Body of pancreas (tissue), 4 donors: Measurements from ENCODE around the gene KLHDC10. TPM values are rescaled to one million over a fixed set of nuclear protein-coding genes. Genes with fewer than 3 reads are reported as not detected.
"Not testable (repeated sequence)": the region's sequence is repeated elsewhere in the genome, so short reads cannot be mapped to it uniquely, and the experiment has no call there.

ENCODE experiments used
- ATAC-seq: fragments of 150-250 bp; one replicate; pipeline ENCODE4 v1.9.1; 2016
- DNase-seq, 4 donors: peaks; one replicate each; pipeline ENCODE4 v3.0.0-alpha.2; 2019
- H3K27ac ChIP-seq, 4 donors: fragments of 200-600 bp; sonication (generic); 1 replicate in 3 of 4; 2 replicates in 1 of 4; pipeline versions ENCODE4 v1.5.1 to v1.6.1; 2016 to 2019; ENCODE audit warnings: mild to moderate bottlenecking in 1 of 4, mixed read lengths in 1 of 4, moderate library complexity in 1 of 4
- H3K27me3 ChIP-seq, 2 donors: fragments of 200-600 bp; sonication (generic); one replicate each; pipeline ENCODE4 v1.6.0; 2016; ENCODE audit warnings: mild to moderate bottlenecking in 1 of 2
- H3K36me3 ChIP-seq, 2 donors: fragments of 200-600 bp; sonication (generic); replicated peaks in 1 of 2; 2 replicates each; pipeline ENCODE4 v1.5.1; 2016; ENCODE audit warnings: low read depth in 2 of 2; ENCODE audit not compliant: insufficient read depth in 1 of 2
- H3K4me1 ChIP-seq: fragments of 200-600 bp; sonication (generic); one replicate; pipeline ENCODE4 v1.6.0; 2016
- H3K4me3 ChIP-seq, 2 donors: fragments of 200-600 bp; sonication (generic); 1 replicate in 1 of 2; 2 replicates in 1 of 2; pipeline ENCODE4 v1.5.1; 2016 to 2019
- H3K9me3 ChIP-seq, 3 donors: fragments of 200-600 bp; sonication (generic); 1 replicate in 2 of 3; 2 replicates in 1 of 3; pipeline ENCODE4 v1.5.1; 2016
- POLR2A ChIP-seq, 3 donors: fragments of 450-650 bp; IDR thresholded peaks; one replicate each; pipeline ENCODE4 v1.6.1; 2016; ENCODE audit warnings: antibody characterized with exemption in 3 of 3, mild to moderate bottlenecking in 2 of 3
- WGBS, 2 donors: methylation state at CpG; one replicate each; pipeline ENCODE4 v1.1.5; 2017; 5-methylcytosine and 5-hydroxymethylcytosine counted together
- intact Hi-C: fragments of 100-400 bp; cut with DNase I; formaldehyde crosslinking; loops from one replicate; pipeline ENCODE4 v1.15.1; 2023
- total RNA-seq, 2 donors: library from RNA; depleted of rRNA; stranded (reverse); fragments of >200 nt; gene quantifications; one replicate each; pipeline ENCODE4 v1.1.0, GENCODE V29; 2016
- TF ChIP-seq, protein P1 (sequence below), 7 experiments: fragments of 450-650 bp in 4 of 7; fragments of 200-600 bp in 3 of 7; sonication (generic) in 3 of 7; IDR thresholded peaks; one replicate each; pipeline ENCODE4 v1.5.1; 2016 to 2019; ENCODE audit warnings: antibody characterized with exemption in 7 of 7

The KLHDC10 gene
- total RNA-seq, 2 donors from 2014 or later = 10.5 to 15.6 TPM

DNA sequence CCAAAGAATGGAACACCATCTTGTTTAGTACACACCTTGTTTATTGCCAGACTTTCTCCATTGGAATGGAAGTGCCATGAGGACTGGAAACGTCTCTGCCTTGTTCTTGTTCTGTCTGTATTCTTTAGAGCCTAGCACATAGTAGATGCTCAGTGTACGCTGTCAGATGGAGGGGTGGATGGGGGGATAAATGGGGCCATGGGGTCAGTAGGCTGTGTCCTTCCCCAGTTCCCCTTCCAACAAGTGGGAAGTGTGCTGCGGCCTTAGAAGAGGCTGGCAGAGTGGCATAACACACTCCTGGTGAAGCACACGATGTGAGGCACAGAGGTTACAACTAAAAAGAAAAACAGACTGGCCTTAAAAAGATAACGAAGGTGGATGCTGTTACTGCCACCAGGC lies 73.0 kb downstream of the KLHDC10 start:
- intact Hi-C loops = no loop called here
- H3K27me3 ChIP-seq = no peaks in the 10 kb centered on the region
- peaks cover 47% of the 10 kb centered on the region for H3K4me1 ChIP-seq
- H3K4me3 ChIP-seq = no peak overlapping the region
- no peak for TF ChIP-seq POLR2A (IDR thresholded peaks at IDR 0.05)
- TF ChIP-seq, protein P1, sequence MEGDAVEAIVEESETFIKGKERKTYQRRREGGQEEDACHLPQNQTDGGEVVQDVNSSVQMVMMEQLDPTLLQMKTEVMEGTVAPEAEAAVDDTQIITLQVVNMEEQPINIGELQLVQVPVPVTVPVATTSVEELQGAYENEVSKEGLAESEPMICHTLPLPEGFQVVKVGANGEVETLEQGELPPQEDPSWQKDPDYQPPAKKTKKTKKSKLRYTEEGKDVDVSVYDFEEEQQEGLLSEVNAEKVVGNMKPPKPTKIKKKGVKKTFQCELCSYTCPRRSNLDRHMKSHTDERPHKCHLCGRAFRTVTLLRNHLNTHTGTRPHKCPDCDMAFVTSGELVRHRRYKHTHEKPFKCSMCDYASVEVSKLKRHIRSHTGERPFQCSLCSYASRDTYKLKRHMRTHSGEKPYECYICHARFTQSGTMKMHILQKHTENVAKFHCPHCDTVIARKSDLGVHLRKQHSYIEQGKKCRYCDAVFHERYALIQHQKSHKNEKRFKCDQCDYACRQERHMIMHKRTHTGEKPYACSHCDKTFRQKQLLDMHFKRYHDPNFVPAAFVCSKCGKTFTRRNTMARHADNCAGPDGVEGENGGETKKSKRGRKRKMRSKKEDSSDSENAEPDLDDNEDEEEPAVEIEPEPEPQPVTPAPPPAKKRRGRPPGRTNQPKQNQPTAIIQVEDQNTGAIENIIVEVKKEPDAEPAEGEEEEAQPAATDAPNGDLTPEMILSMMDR (IDR thresholded peaks at IDR 0.05) = no peak
- DNase-seq (no peak), ATAC-seq (no peak)
- no peaks in the 10 kb centered on the region for H3K36me3 ChIP-seq
- H3K9me3 ChIP-seq = no peaks in the 10 kb centered on the region
- WGBS, 2 donors = 90 to 92% methylated on average over 5 of the region's 5 CpGs
- peak overlapping the region in 2 of 4 donors; percentile 83 to 84 for H3K27ac ChIP-seq

DNA sequence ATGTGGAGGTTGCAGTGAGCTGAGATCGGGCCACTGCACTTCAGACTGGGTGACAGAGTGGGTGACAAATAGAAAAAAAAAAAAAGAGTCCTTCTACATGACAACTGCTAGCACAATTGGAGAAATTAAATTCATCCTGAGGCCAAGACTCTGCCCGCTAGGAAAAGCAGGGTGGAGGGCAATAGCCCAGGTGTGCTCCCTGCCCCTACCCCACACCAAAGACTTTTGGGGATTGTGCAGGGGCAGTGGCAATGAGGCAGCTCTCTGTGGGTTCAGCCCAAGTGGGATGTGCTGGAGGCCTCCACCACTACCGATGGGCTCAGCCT lies 73.6 kb downstream of the KLHDC10 start:
- no peak for ATAC-seq
- Histone ChIP-seq H3K4me3 (no peak overlapping the region), H3K9me3 (no peaks in the 10 kb centered on the region), H3K36me3 (no peaks in the 10 kb centered on the region), H3K4me1 (peaks cover 47% of the 10 kb centered on the region), H3K27me3 (no peaks in the 10 kb centered on the region), H3K27ac (peak overlapping the region in 3 of 4 donors; percentile 51 to 83 (median 73))
- intact Hi-C loops = no loop called here
- WGBS, 2 donors = 73 to 91% methylated on average over 3 of the region's 3 CpGs
- TF ChIP-seq POLR2A (IDR thresholded peaks at IDR 0.05) = no peak
- TF ChIP-seq, protein P1 (IDR thresholded peaks at IDR 0.05) = no peak
- DNase-seq = no peak

DNA sequence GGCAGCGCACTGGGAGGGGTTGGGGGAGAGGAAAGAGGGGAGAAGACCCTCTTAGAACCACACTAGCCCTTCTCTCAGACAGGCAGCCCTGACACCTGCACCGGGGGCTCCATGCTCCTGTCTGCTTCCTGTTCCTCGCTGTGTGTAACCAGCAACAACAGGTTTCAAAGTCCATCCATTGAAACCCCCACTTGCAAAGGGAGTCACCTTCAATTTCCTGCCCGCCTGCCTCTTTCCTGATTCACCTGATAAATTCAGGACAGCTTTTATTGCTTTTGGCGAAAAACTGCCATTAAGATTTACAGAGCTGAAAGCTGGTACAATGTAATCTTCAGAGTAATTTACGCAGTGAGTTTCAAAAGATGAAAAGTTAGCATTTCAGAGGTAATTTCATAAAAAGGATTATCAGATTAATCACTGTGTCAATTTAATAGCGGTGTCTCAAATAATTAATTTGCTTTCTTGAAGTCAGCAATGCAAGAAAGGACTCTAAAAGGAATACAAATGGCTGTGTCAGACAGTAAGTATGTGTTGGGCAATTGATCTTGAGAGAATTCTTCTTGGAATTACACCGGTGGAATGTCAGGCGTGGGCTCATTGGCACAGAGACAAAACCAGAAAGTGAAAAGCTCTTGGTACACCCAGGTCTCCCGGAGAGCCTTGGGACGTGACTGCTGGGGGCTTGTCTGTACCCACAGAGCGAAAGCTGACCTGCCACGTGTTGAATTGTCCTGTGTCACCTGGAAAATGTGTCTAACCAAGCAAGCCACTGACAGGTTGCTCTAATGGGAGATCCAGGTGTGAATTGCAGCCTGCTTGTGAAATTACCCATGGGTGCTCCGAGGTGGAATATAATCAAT lies 74.2 kb downstream of the KLHDC10 start:
- TF ChIP-seq POLR2A (IDR thresholded peaks at IDR 0.05) = no peak
- TF ChIP-seq, protein P1 (IDR thresholded peaks at IDR 0.05) = no peak
- H3K27ac ChIP-seq = peak overlapping the region; percentile 51 to 83 (median 62)

DNA sequence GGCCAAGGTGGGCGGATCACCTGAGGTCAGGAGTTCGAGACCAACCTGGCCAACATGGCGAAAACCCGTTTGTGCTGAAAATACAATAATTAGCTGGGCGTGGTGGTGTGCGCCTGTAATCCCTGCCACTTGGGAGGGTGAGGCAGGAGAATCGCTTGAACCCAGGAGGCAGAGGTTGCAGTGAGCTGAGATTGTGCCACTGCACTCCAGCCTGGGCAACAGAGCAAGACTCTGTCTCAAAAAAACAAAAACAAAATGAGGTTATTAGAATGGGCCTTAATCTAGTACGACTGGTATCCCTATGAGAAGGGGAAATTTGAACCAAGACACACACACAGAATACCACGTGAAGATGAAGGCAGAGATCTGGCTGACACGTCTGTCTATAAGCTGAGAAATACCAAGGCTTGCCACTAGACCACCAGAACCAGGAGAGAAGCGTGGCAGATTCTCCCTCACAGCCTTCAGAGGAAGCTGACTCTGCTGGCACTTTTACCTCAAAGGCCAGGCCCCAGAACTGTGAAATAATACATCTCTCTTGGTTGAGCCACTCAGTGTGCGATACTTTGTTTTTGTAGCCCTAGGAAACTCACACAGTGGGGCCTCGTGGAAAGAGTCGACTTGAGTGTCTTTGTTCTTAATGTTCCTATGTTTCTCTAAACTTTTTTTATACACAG lies 75.2 kb downstream of the KLHDC10 start:
- peak overlapping the region; percentile 51 to 83 (median 62) for H3K27ac ChIP-seq
- H3K36me3 ChIP-seq = no peaks in the 10 kb centered on the region
- ATAC-seq (no peak), DNase-seq (no peak)
- no peaks in the 10 kb centered on the region for H3K27me3 ChIP-seq
- 85 to 88% methylated on average over 14 of the region's 14 CpGs for WGBS, 2 donors
- H3K4me1 ChIP-seq = peaks cover 57% of the 10 kb centered on the region
- no peaks in the 10 kb centered on the region for H3K9me3 ChIP-seq
- H3K4me3 ChIP-seq = no peak overlapping the region
- TF ChIP-seq, protein P1 (IDR thresholded peaks at IDR 0.05) = no peak
- TF ChIP-seq POLR2A (IDR thresholded peaks at IDR 0.05) = no peak
- intact Hi-C loops = no loop called here

More for the DNA sequence above, 74.2 kb downstream of the KLHDC10 start:
- no peaks in the 10 kb centered on the region for H3K36me3 ChIP-seq
- intact Hi-C loops = no loop called here
- H3K9me3 ChIP-seq = no peaks in the 10 kb centered on the region
- H3K4me1 ChIP-seq = peaks cover 51% of the 10 kb centered on the region
- DNase-seq (peak in 3 of 4 donors; percentile 41 to 56 (median 53)), ATAC-seq (peak; percentile 74)
- 60 to 66% methylated on average over 14 of the region's 14 CpGs for WGBS, 2 donors
- no peak overlapping the region for H3K4me3 ChIP-seq
- H3K27me3 ChIP-seq = no peaks in the 10 kb centered on the region

DNA sequence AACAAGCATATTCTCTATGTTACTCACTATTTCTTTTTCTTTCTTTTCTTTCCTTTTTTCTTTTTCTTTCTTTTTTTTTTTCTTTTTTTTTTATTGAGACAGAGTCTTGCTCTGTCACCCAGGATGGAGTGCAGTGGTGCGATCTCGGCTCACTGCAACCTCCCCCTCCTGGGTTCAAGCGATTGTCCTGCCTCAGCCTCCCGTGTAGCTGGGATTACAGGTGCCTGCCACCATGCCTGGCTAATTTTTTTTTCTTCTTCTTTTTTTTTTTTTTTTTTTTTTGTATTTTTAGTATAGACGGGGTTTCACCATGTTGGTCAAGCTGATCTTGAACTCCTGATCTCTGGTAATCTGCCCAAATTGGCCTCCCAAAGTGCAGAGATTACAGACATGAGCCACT lies 75.8 kb downstream of the KLHDC10 start:
- Histone ChIP-seq H3K27ac (peak overlapping the region in 1 of 4 donors; percentile 8), H3K4me1 (peaks cover 55% of the 10 kb centered on the region)
- H3K9me3 ChIP-seq, H3K27me3 ChIP-seq, intact Hi-C loops, DNase-seq, H3K36me3 ChIP-seq, ATAC-seq, H3K4me3 ChIP-seq: not testable (repeated sequence)
- WGBS, 2 donors = 95 to 97% methylated on average over 5 of the region's 5 CpGs
